ENCODE data around the gene SYNE2.
"Not testable (repeated sequence)": the region's sequence is repeated elsewhere in the genome, so short reads cannot be mapped to it uniquely, and the experiment has no call there.

SYNE2 gene

GRCh38 chr14:64035143-64035542, 182.3 kb downstream of the SYNE2 start:
- no peak for DNase-seq

GRCh38 chr14:64037869-64038745, 185.3 kb downstream of the SYNE2 start:
- DNase-seq = not testable (repeated sequence)

- DNase-seq = no peak
These were observed 186.2 kb downstream of the SYNE2 start for GRCh38 chr14:64038841-64039542.

- no peak for DNase-seq
These were observed 187.2 kb downstream of the SYNE2 start for GRCh38 chr14:64040044-64040443.

- DNase-seq = not testable (repeated sequence)
These were observed 190.5 kb downstream of the SYNE2 start for GRCh38 chr14:64043296-64043695.

GRCh38 chr14:64045091-64045490, 192.3 kb downstream of the SYNE2 start:
- no peak for DNase-seq

- DNase-seq = no peak
These were observed 197.0 kb downstream of the SYNE2 start for GRCh38 chr14:64049616-64050381.

GRCh38 chr14:64053694-64054669, 201.2 kb downstream of the SYNE2 start:
- no peak for DNase-seq

GRCh38 chr14:64059454-64060198, 206.8 kb downstream of the SYNE2 start:
- no peak for DNase-seq

GRCh38 chr14:64060199-64060545, 207.4 kb downstream of the SYNE2 start:
- no peak for DNase-seq

GRCh38 chr14:64060648-64061096, 207.9 kb downstream of the SYNE2 start:
- peak; percentile 10 for DNase-seq

GRCh38 chr14:64061115-64061514, 208.3 kb downstream of the SYNE2 start:
- no peak for DNase-seq

- DNase-seq = no peak
These were observed 208.9 kb downstream of the SYNE2 start for GRCh38 chr14:64061706-64062105.

- DNase-seq = no peak
These were observed 209.7 kb downstream of the SYNE2 start for GRCh38 chr14:64062381-64063115.

GRCh38 chr14:64064447-64064846, 211.6 kb downstream of the SYNE2 start:
- no peak for DNase-seq

- DNase-seq = no peak
These were observed 217.0 kb downstream of the SYNE2 start for GRCh38 chr14:64069634-64070359.

- no peak for DNase-seq
These were observed 222.3 kb downstream of the SYNE2 start for GRCh38 chr14:64074961-64075612.

- DNase-seq = no peak
These were observed 222.8 kb downstream of the SYNE2 start for GRCh38 chr14:64075613-64076005.

- no peak for DNase-seq
These were observed 227.6 kb downstream of the SYNE2 start for GRCh38 chr14:64080452-64080851.
